BE2C (cell line): ENCODE results near the gene ZNF44.

Experiments
- DNase-seq: peaks from one replicate; pipeline ENCODE4 v3.0.0-alpha.2; 2020
- H3K27me3 ChIP-seq: fragments of 250-450 bp; sonication (Bioruptor Pico); 2 replicates; pipeline ENCODE4 v1.5.1; 2020; ENCODE audit warnings: mild to moderate bottlenecking
- H3K36me3 ChIP-seq: fragments of 250-450 bp; sonication (Bioruptor Pico); 2 replicates; pipeline ENCODE4 v1.5.1; 2020; ENCODE audit warnings: mild to moderate bottlenecking
- H3K4me1 ChIP-seq: fragments of 250-450 bp; sonication (Bioruptor Pico); 2 replicates; pipeline ENCODE4 v1.5.1; 2020
- H3K4me3 ChIP-seq: 2 replicates; pipeline ENCODE4 v1.5.1; 2011; ENCODE audit warnings: low read depth, low read length
- H3K9me3 ChIP-seq: fragments of 250-450 bp; sonication (Bioruptor Pico); 2 replicates; pipeline ENCODE4 v1.5.1; 2020
- CTCF ChIP-seq: IDR thresholded peaks from 2 replicates; pipeline ENCODE4 v1.5.1; 2012; ENCODE audit warnings: mild to moderate bottlenecking, low read depth, low read length

Gene ZNF44

GRCh38 chr19:12247644-12248222, 47.0 kb downstream of the ZNF44 start:
- H3K4me1 ChIP-seq = no peaks in the 10 kb centered on the region
- H3K36me3 ChIP-seq = no peaks in the 10 kb centered on the region
- H3K4me3 ChIP-seq = no peak overlapping the region
- H3K9me3 ChIP-seq = peaks cover 8% of the 10 kb centered on the region; the same call in 1 of the 2 replicates
- no peaks in the 10 kb centered on the region for H3K27me3 ChIP-seq
- no peak for DNase-seq
- no peak for TF ChIP-seq CTCF

- peak; percentile 43 for TF ChIP-seq CTCF
- H3K27me3 ChIP-seq = no peaks in the 10 kb centered on the region
- H3K4me3 ChIP-seq = no peak overlapping the region
- H3K9me3 ChIP-seq = peaks cover 8% of the 10 kb centered on the region; the same call in 1 of the 2 replicates
- DNase-seq = no peak
- no peaks in the 10 kb centered on the region for H3K4me1 ChIP-seq
- no peaks in the 10 kb centered on the region for H3K36me3 ChIP-seq
Observed at GRCh38 chr19:12244370-12244769, 50.3 kb downstream of the ZNF44 start.

- no peak for TF ChIP-seq CTCF
- no peak overlapping the region for H3K4me3 ChIP-seq
- no peaks in the 10 kb centered on the region for H3K27me3 ChIP-seq
- DNase-seq = no peak
- no peaks in the 10 kb centered on the region; the same call in 1 of the 2 replicates for H3K36me3 ChIP-seq
- no peaks in the 10 kb centered on the region for H3K4me1 ChIP-seq
- 0 out of 2 replicates have a peak, but pooled peaks cover 3% of the 10 kb centered on the region for H3K9me3 ChIP-seq
Observed at GRCh38 chr19:12237143-12237839, 57.4 kb downstream of the ZNF44 start.

- H3K4me3 ChIP-seq = no peak overlapping the region
- no peaks in the 10 kb centered on the region for H3K4me1 ChIP-seq
- H3K27me3 ChIP-seq = no peaks in the 10 kb centered on the region
- TF ChIP-seq CTCF = no peak
- no peak for DNase-seq
- H3K36me3 ChIP-seq = no peaks in the 10 kb centered on the region; the same call in 1 of the 2 replicates
- 0 out of 2 replicates have a peak, but pooled peaks cover 3% of the 10 kb centered on the region for H3K9me3 ChIP-seq
Observed at GRCh38 chr19:12232961-12233360, 61.7 kb downstream of the ZNF44 start.

- no peaks in the 10 kb centered on the region for H3K4me1 ChIP-seq
- no peak overlapping the region for H3K4me3 ChIP-seq
- H3K9me3 ChIP-seq = peaks cover 2% of the 10 kb centered on the region; the same call in 1 of the 2 replicates
- no peak for TF ChIP-seq CTCF
- DNase-seq = no peak
- H3K27me3 ChIP-seq = no peaks in the 10 kb centered on the region
- H3K36me3 ChIP-seq = no peaks in the 10 kb centered on the region
Observed at GRCh38 chr19:12230751-12231733, 63.6 kb downstream of the ZNF44 start.
